GM21619 (cell line): ENCODE measurements around the gene PRRT1.
"Not testable (repeated sequence)": the region's sequence is repeated elsewhere in the genome, so short reads cannot be mapped to it uniquely, and the experiment has no call there.

ENCODE experiments used
- ATAC-seq: cut with Tn5 transposase; IDR thresholded peaks from one replicate; pipeline ENCODE4 v1.9.1; 2021; ENCODE audit not compliant: unreplicated experiment

PRRT1 gene

GRCh38 chr6:32188381-32189068 is 36.8 kb upstream of the PRRT1 start:
- ATAC-seq = no peak

DNA sequence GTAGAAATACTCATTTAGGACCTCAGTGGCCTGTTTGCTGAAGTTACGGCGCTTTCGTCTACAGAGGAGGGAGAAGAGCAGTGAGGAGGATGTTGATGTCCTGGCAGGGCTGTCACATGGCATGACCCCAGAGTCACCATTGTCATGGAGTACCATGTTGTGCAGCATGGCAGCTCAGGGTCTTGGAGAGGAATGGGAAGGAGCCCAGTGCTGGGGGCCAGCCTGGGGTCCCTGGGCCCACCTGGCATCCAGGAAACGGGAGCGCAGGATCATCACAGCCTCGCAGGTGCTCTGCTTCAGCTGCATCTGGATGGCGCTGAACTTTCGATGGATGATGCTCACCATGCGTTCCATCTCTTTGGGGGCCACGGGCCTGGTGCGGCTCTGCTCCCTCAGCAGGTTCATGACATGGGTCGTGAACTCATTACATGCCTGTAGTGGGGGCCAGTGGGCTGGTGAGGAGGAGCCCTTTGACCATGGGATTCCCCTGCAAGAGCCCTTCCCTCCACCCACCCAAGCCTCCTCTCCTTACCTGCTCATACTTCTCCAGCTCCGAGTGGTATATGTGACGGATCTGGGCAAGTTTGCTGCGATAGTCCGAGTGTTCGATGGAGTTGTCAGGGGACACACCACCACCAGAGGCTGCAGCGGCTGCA is 36.1 kb upstream of the PRRT1 start:
- ATAC-seq = not testable (repeated sequence)

- no peak for ATAC-seq
These were observed 35.4 kb upstream of the PRRT1 start for GRCh38 chr6:32187009-32187709.

DNA sequence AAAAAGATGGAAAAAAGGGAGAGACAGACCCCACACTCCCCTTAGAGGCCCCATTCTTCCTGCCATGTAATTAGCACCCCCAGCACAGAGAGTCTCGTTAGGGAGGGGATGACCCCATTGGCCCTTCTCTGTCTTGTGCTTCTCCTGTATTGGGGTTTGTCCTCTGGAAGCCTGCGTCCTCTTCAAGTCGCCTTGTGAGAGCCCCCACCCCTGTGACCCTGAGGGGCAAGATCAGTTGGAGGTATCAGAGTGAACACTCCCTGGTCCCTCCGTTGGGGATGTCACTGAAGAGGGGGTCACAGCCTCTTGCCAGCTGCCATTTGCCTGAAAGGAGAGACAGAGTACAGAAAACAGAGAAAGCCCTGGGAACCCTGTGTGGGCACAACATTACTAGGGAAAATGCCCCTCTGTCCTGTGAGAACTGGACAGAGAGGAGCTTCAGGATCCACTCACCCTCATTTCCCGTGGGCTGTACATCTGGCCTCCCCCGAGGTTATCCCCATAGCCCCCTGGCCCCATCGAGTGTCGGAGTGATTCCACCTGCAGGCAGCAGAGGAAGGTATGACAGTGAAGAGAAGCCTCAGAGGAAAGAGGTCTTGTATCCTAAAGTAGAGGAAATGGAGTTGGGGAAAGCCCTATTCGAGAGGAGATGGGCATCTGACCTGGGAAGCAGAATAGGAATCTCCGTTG is 34.6 kb upstream of the PRRT1 start:
- ATAC-seq = not testable (repeated sequence)

- not testable (repeated sequence) for ATAC-seq
These were observed 34.0 kb upstream of the PRRT1 start for GRCh38 chr6:32185681-32186131.

- ATAC-seq = no peak
These were observed 32.4 kb upstream of the PRRT1 start, which contains the start of gene AGER for GRCh38 chr6:32184084-32184640. AGER (minus strand) TSS chr6:32184253; CDS start chr6:32184222, 31 bp downstream.

DNA sequence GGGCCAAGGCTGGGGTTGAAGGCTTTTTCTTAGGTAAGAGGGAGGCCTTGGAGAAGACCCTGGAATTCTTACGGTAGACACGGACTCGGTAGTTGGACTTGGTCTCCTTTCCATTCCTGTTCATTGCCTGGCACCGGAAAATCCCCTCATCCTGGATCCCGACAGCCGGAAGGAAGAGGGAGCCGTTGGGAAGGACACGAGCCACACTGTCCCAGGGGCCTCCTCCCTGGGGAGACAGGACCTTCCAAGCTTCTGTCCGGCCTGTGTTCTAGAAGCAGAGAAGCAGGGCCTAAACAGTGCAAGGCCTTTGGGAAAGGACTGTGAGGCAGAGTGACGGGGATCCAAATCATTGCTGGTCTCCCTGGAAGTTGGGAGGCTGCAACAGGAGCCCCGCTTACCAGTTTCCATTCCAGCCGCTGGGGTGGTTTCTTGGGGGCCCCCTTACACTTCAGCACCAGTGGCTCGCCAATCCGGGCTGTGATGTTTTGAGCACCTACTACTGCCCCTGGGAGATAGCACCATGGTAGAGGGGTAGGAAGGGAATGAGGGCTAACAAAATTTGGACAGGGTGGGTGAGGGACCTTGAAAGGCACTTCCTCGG is 31.8 kb upstream of the PRRT1 start:
- ATAC-seq = no peak

DNA sequence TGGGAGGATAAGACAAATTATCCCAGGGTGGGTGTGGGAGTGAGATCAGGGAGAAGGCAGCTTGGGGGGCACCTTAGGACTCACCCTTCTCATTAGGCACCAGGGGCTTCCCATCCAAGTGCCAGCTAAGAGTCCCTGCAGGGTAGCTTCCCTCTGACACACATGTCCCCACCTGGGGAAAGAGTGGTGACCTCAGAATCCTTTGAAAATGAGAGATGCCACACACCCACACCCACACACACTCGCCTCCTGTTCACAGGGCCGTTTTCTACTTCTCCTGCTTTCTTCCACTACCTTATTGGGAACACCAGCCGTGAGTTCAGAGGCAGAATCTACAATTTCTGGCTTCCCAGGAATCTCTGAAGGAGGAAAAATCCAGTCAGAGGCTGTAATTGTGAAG is 31.3 kb upstream of the PRRT1 start:
- no peak for ATAC-seq

DNA sequence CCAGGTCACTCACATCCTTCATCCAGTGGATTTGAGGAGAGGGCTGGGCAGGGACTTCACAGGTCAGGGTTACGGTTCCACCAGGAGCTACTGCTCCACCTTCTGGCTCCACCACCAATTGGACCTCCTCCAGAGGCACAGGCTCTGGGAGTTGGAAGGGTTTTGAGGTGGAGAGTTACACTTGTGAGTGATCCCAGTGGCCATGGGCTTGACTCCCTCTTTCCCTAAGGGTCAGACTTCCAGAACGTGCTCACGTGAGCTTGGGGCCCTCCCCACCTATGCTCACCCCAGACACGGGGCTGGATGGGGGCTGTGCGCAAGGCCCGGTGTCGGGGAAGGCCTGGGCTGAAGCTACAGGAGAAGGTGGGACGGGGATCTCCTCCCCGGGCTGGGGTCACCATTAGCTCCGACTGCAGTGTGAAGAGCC is 30.8 kb upstream of the PRRT1 start:
- ATAC-seq = no peak

- no peak for ATAC-seq
These were observed 30.3 kb upstream of the PRRT1 start for GRCh38 chr6:32181915-32182529.

DNA sequence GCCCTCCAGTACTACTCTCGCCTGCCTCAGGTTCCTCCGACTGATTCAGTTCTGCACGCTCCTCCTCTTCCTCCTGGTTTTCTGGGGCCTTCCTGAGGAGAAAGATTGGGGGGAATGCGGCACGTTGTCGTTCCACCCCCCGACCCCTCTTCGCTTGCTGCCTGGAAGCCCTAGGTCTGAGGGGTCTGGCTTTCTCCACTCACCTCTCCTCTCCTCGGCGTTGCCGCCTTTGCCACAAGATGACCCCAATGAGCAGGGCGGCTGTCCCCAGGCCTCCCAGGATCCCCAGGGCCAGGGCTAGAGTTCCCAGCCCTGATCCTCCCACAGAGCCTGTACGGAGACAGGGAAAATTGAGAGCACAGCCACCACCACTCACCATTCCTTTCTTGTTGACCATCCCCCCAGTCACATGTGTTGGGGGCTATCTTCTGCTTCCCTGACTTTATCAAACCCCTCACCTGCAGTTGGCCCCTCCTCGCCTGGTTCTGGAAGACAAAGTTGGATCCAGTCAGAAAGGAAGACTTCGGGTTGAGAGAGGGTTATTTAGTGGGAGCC is 29.5 kb upstream of the PRRT1 start:
- no peak for ATAC-seq

DNA sequence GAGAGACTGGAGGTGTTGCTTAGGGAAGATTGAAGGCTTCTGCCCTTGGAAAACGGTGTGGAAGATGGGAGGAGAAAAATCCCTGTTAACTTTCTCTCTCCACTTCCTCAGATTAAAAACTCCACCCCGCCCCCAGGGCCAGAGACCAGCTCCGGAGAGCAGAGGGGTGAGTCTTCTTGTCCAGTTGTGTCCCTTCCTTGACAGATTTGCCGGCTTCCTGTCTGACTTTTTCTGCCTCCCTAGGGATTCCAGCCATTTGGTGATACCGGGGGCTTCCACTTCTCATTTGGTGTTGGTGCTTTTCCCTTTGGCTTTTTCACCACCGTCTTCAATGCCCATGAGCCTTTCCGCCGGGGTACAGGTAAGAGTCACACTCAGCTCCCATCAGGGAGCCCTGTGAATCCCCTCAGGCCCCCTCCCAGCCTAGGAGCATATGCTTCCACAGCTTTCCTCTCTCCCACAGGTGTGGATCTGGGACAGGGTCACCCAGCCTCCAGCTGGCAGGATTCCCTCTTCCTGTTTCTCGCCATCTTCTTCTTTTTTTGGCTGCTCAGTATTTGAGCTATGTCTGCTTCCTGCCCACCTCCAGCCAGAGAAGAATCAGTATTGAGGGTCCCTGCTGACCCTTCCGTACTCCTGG is 28.1 kb upstream of the PRRT1 start:
- no peak for ATAC-seq

GRCh38 chr6:32178547-32179440 is 27.1 kb upstream of the PRRT1 start:
- no peak for ATAC-seq

DNA sequence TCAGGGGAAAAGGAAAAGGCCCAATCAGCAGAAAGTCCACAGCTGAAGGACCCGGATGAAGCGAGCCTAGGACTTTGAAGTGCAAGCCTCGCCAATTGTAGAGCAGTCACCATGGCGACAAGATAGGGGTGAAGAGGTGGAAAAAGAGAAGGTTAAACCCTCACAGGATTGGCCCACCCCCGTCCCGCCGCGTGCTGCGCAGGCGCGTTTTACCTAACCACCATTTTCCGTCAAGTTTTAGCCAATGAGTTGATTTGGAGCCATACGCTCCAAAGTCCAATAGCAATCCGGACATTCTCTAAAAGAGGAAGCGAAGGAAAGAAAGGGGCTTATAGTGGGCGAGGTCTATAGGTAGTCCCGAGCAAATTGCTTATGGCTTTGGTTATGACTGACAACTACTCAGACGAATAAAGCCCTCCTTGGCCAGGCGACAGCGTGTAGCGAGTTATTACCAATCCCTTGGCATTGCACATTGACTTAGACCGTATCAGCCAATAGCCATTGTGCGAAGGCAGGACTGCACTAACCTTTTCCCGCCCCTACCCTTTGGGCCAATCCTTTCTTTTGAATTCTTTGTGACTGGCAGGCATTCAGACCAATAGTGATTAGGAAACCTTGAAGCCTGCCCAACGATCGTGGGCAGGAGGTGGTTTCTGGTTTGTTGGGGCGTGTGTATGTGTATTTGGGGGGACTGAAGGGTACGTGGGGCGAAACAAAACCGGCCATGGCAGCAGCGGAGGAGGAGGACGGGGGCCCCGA is 26.2 kb upstream of the PRRT1 start, which contains the start of gene RNF5:
Gene RNF5 (plus strand): TSS at position 618 of the 759 bp plus-strand sequence. CDS start 107 bp downstream, at position 725.
- ATAC-seq = peak; percentile 78

GRCh38 chr6:32177183-32177787 is 25.5 kb upstream of the PRRT1 start:
- no peak for ATAC-seq

- no peak for ATAC-seq
These were observed 24.9 kb upstream of the PRRT1 start for GRCh38 chr6:32176476-32177182.
